Stomach (tissue), 4 donors: ENCODE measurements around the gene SURF1.
"Not testable (repeated sequence)": the region's sequence is repeated elsewhere in the genome, so short reads cannot be mapped to it uniquely, and the experiment has no call there.

Source experiments
- CTCF ChIP-seq, 7 experiments: fragments of 450-650 bp in 4 of 7; fragments of 200-600 bp in 3 of 7; sonication (generic) in 3 of 7; IDR thresholded peaks; one replicate each; pipeline ENCODE4 v1.5.1; 2016 to 2019; ENCODE audit warnings: antibody characterized with exemption in 7 of 7, control low read depth in 2 of 7, mild to moderate bottlenecking in 1 of 7
- EP300 ChIP-seq: sonication (generic); formaldehyde crosslinking; IDR thresholded peaks from one replicate; pipeline ENCODE4 v1.6.1; 2017; ENCODE audit warnings: antibody characterized with exemption
- POLR2A ChIP-seq, 4 donors: fragments of 450-650 bp; IDR thresholded peaks; one replicate each; pipeline ENCODE4 v1.6.1; 2016; ENCODE audit warnings: antibody characterized with exemption in 4 of 4, control low read depth in 2 of 4, mild to moderate bottlenecking in 1 of 4, moderate library complexity in 1 of 4
- POLR2AphosphoS5 ChIP-seq, 3 donors: sonication (generic); formaldehyde crosslinking; IDR thresholded peaks; one replicate each; pipeline ENCODE4 v1.6.1; 2016; ENCODE audit warnings: antibody characterized with exemption in 3 of 3

- TF ChIP-seq CTCF (IDR thresholded peaks at IDR 0.05); POLR2AphosphoS5 (IDR thresholded peaks at IDR 0.05); POLR2A (IDR thresholded peaks at IDR 0.05); EP300: not testable (repeated sequence)
These were observed 36.0 kb upstream of the SURF1 start for GRCh38 chr9:133392308-133392707.
